Suprapubic skin (tissue), 3 donors: Measurements from ENCODE around the gene GARIN5A.

Source experiments
- EP300 ChIP-seq: sonication (generic); formaldehyde crosslinking; IDR thresholded peaks from one replicate; pipeline ENCODE4 v1.6.1; 2017; ENCODE audit warnings: antibody characterized with exemption
- TF ChIP-seq, protein P1 (sequence below), 2 donors: fragments of 200-600 bp in 1 of 2; fragments of 450-650 bp in 1 of 2; sonication (generic) in 1 of 2; IDR thresholded peaks; one replicate each; pipeline ENCODE4 v1.5.1; 2016 to 2019; ENCODE audit warnings: antibody characterized with exemption in 2 of 2, mild to moderate bottlenecking in 1 of 2, moderate library complexity in 1 of 2

DNA sequence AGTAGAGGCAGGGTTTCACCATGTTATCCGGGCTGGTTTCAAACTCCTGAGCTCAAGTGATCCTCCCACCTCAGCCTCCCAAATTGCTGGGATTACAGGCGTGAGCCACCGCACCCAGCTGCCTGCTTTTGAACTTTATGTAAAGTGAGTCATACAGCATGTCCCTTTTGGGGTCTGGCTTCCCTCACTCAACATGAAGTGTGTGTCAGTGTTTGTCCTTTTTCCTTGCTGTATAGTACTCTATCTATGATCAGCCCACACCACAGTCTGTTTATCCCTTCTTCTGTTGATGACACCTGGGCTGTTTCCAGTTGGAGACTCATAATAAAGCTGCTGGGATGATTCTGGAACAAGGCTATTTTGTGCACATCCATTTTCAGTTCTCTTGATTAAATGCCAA lies 55.8 kb downstream of the GARIN5A start:
- TF ChIP-seq, protein P1, sequence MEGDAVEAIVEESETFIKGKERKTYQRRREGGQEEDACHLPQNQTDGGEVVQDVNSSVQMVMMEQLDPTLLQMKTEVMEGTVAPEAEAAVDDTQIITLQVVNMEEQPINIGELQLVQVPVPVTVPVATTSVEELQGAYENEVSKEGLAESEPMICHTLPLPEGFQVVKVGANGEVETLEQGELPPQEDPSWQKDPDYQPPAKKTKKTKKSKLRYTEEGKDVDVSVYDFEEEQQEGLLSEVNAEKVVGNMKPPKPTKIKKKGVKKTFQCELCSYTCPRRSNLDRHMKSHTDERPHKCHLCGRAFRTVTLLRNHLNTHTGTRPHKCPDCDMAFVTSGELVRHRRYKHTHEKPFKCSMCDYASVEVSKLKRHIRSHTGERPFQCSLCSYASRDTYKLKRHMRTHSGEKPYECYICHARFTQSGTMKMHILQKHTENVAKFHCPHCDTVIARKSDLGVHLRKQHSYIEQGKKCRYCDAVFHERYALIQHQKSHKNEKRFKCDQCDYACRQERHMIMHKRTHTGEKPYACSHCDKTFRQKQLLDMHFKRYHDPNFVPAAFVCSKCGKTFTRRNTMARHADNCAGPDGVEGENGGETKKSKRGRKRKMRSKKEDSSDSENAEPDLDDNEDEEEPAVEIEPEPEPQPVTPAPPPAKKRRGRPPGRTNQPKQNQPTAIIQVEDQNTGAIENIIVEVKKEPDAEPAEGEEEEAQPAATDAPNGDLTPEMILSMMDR (IDR thresholded peaks at IDR 0.05), result no peak
- no peak for TF ChIP-seq EP300
